K562 (cell line): ENCODE measurements around the gene IFI6. TPM values are rescaled to one million over a fixed set of nuclear protein-coding genes. Genes with fewer than 3 reads are reported as not detected.

Experiments
- ATF3 ChIP-seq, 2 experiments: fragments of 450-650 bp in 1 of 2; sonication (generic) in 1 of 2; formaldehyde crosslinking in 1 of 2; IDR thresholded peaks in 1 of 2; conservative IDR thresholded peaks in 1 of 2; 2 replicates each; pipeline versions ENCODE4 v1.6.1 to v1.8.1; 2016 to 2023; ENCODE audit warnings: mild to moderate bottlenecking in 2 of 2, moderate library complexity in 2 of 2, inconsistent platforms in 1 of 2, missing genetic modification reagents in 1 of 2
- BCOR ChIP-seq: fragments of 450-650 bp; IDR thresholded peaks from 2 replicates; pipeline ENCODE4 v1.6.1; 2016
- CBFA2T2 ChIP-seq: fragments of 450-650 bp; conservative IDR thresholded peaks from 2 replicates; pipeline ENCODE4 v1.6.1; 2017; ENCODE audit warnings: mild to moderate bottlenecking
- CC2D1A ChIP-seq: fragments of 450-650 bp; IDR thresholded peaks from 2 replicates; pipeline ENCODE4 v1.6.1; 2017; ENCODE audit warnings: mild to moderate bottlenecking
- CREB1 ChIP-seq, 2 experiments: sonication (generic) in 1 of 2; formaldehyde crosslinking in 1 of 2; IDR thresholded peaks; 2 replicates each; pipeline versions ENCODE4 v1.6.1 to v1.8.0; 2012 to 2022; ENCODE audit warnings: inconsistent platforms in 1 of 2, mild to moderate bottlenecking in 1 of 2, missing genetic modification reagents in 1 of 2, moderate library complexity in 1 of 2
- DIDO1 ChIP-seq: fragments of 450-650 bp; IDR thresholded peaks from 2 replicates; pipeline ENCODE4 v1.6.1; 2016; ENCODE audit warnings: low read depth, missing biosample characterization, missing genetic modification characterization
- DMBX1 ChIP-seq: fragments of 250-450 bp; sonication (Bioruptor Pico); IDR thresholded peaks from 2 replicates; pipeline ENCODE4 v1.8.0; 2022; ENCODE audit warnings: inconsistent platforms, mild to moderate bottlenecking, moderate library complexity, borderline replicate concordance
- EZH2 ChIP-seq: IDR thresholded peaks from 2 replicates; pipeline ENCODE4 v1.6.1; 2012; ENCODE audit warnings: low read depth, mild to moderate bottlenecking, inconsistent platforms, low read length, borderline replicate concordance
- GATAD2A ChIP-seq: fragments of 450-650 bp; IDR thresholded peaks from 2 replicates; pipeline ENCODE4 v1.6.1; 2017
- HDAC1 ChIP-seq, 2 experiments: fragments of 450-650 bp; IDR thresholded peaks; 2 replicates each; pipeline ENCODE4 v1.6.1; 2016 to 2017; ENCODE audit warnings: inconsistent platforms in 1 of 2, mild to moderate bottlenecking in 1 of 2, moderate library complexity in 1 of 2
- KDM4B ChIP-seq, 2 experiments: fragments of 450-650 bp in 1 of 2; sonication (generic) in 1 of 2; IDR thresholded peaks; 2 replicates each; pipeline ENCODE4 v1.6.1; 2016 to 2017; ENCODE audit warnings: borderline replicate concordance in 2 of 2, antibody characterized with exemption in 1 of 2, low read depth in 1 of 2, mild to moderate bottlenecking in 1 of 2
- MEF2D ChIP-seq: conservative IDR thresholded peaks from 2 replicates; pipeline ENCODE4 v1.6.1; 2016; ENCODE audit warnings: low read depth, missing genetic modification characterization, missing compliant biosample characterization
- NCOA1 ChIP-seq: fragments of 450-650 bp; IDR thresholded peaks from 2 replicates; pipeline ENCODE4 v1.6.1; 2016; ENCODE audit warnings: low read depth
- NFE2L1 ChIP-seq: fragments of 450-650 bp; IDR thresholded peaks from 2 replicates; pipeline ENCODE4 v1.6.1; 2016; ENCODE audit warnings: missing genetic modification characterization, low read depth, mild to moderate bottlenecking, missing compliant biosample characterization, moderate library complexity, borderline replicate concordance
- NONO ChIP-seq, 2 experiments: fragments of 200-400 bp in 1 of 2; fragments of 450-650 bp in 1 of 2; formaldehyde crosslinking in 1 of 2; IDR thresholded peaks; 2 replicates each; pipeline ENCODE4 v1.6.1; 2017; ENCODE audit warnings: low read depth in 2 of 2, mild to moderate bottlenecking in 2 of 2, moderate library complexity in 2 of 2, low read length in 1 of 2
- SMAD2 ChIP-seq: fragments of 150-350 bp; IDR thresholded peaks from 2 replicates; pipeline ENCODE4 v1.6.1; 2014; ENCODE audit warnings: low read depth, mild to moderate bottlenecking, low read length
- SMAD3 ChIP-seq: fragments of 450-650 bp; formaldehyde crosslinking; conservative IDR thresholded peaks from 2 replicates; pipeline ENCODE4 v1.4.0; 2020; ENCODE audit warnings: mild to moderate bottlenecking
- SMARCA4 ChIP-seq: fragments of 450-650 bp; IDR thresholded peaks from 2 replicates; pipeline ENCODE4 v1.6.1; 2016
- SRSF7 ChIP-seq: fragments of 200-400 bp; formaldehyde crosslinking; optimal IDR thresholded peaks from 2 replicates; pipeline ENCODE3; 2017; ENCODE audit warnings: mild to moderate bottlenecking, low read depth, low read length
- TCF15 ChIP-seq: fragments of 250-450 bp; sonication (Bioruptor Pico); IDR thresholded peaks from 2 replicates; pipeline ENCODE4 v1.8.0; 2022; ENCODE audit warnings: moderate library complexity, mild to moderate bottlenecking, inconsistent platforms
- ZNF24 ChIP-seq: fragments of 450-650 bp; IDR thresholded peaks from 2 replicates; pipeline ENCODE4 v1.6.1; 2016
- ZNF384 ChIP-seq: IDR thresholded peaks from 2 replicates; pipeline ENCODE4 v1.6.1; 2012; ENCODE audit warnings: low read depth, low read length, improper control_type of control experiment
- ZNF551 ChIP-seq: fragments of 250-450 bp; sonication (Bioruptor Pico); IDR thresholded peaks from 2 replicates; pipeline ENCODE4 v1.5.0; 2021; ENCODE audit warnings: mild to moderate bottlenecking, moderate library complexity
- ZNF609 ChIP-seq: sonication (generic); formaldehyde crosslinking; IDR thresholded peaks from 2 replicates; pipeline ENCODE4 v1.8.1; 2023; ENCODE audit warnings: missing genetic modification reagents, mild to moderate bottlenecking, borderline replicate concordance
- polyA plus RNA-seq, 8 experiments: library from polyadenylated mRNA; depleted of rRNA in 4 of 8; stranded (reverse) in 5 of 8; unstranded in 3 of 8; fragments of >200 nt; fragmentation: Nextera tagmentation in 2 of 8; fragmentation: Illumina TruSeq in 1 of 8; extraction: Ambion mirVana in 2 of 8; extraction: Trizol in 1 of 8; gene quantifications; 2 replicates each; pipeline versions ENCODE4 v1.2.1 to v1.2.3, GENCODE V29; 2011 to 2014; ENCODE audit warnings: inconsistent platforms in 1 of 8, missing spikeins in 1 of 8
- total RNA-seq, 7 experiments: library from RNA; depleted of rRNA in 6 of 7; stranded (reverse); fragments of >200 nt in 6 of 7; fragmentation: Illumina TruSeq in 2 of 7; extraction: Trizol in 2 of 7; gene quantifications; 2 replicates each; pipeline versions ENCODE4 v1.2.1 to v1.2.3, GENCODE V29; 2011 to 2021; ENCODE audit warnings: low replicate concordance in 1 of 7

IFI6 gene
- total and polyA plus RNA-seq, 9 of the 15 experiments (the other 6 are each of a cell fraction or from before 2014, with no cell fraction given), result 0.17 to 4.5 (median 2.2) TPM

GRCh38 chr1:27666791-27667254, 5.2 kb downstream of the IFI6 start (continued):
- 0 out of 2 replicates have a peak, but pooled peaks have one; percentile 45 for TF ChIP-seq DIDO1 (tag)
- no peak for TF ChIP-seq ZNF24
- TF ChIP-seq KDM4B (IDR thresholded peaks at IDR 0.05; ENCODE audit: borderline replicate concordance in 2 of 2, low read depth in 1 of 2), result no peak
- no peak for TF ChIP-seq ZNF609
- TF ChIP-seq CREB1 (IDR thresholded peaks at IDR 0.05), result no peak
- TF ChIP-seq CREB1 (CRISPR knock-in tag; IDR thresholded peaks at IDR 0.05), result no peak
- TF ChIP-seq DMBX1 (CRISPR knock-in tag), result 0 out of 2 replicates have a peak, but pooled peaks have one; percentile 31
- TF ChIP-seq TCF15 (CRISPR knock-in tag), result no peak
- TF ChIP-seq ZNF551 (CRISPR knock-in tag), result no peak
- TF ChIP-seq MEF2D (tag), result 0 out of 2 replicates have a peak, but pooled peaks have one; percentile 22
- no peak for TF ChIP-seq SMAD2
- TF ChIP-seq BCOR, result 0 out of 2 replicates have a peak, but pooled peaks have one; percentile 7
- peak; percentile 32; the same call in 1 of the 2 replicates for TF ChIP-seq CC2D1A
- TF ChIP-seq GATAD2A, result 0 out of 2 replicates have a peak, but pooled peaks have one; percentile 34
- TF ChIP-seq HDAC1 (IDR thresholded peaks at IDR 0.05), result 0 out of 4 replicates have a peak, but pooled peaks of 1 of the 2 experiments have one; percentile 40
- TF ChIP-seq NCOA1, result no peak
- peak; percentile 76 for TF ChIP-seq ATF3 (IDR thresholded peaks at IDR 0.05)
- no peak for TF ChIP-seq ATF3 (CRISPR knock-in tag; conservative IDR thresholded peaks at IDR 0.05)
- peak; percentile 82 for TF ChIP-seq SMARCA4
- no peak for TF ChIP-seq SRSF7
- TF ChIP-seq SMAD3 (CRISPR knock-in tag), result no peak
- 0 out of 2 replicates have a peak, but pooled peaks have one; percentile 50 for TF ChIP-seq ZNF384
- no peak for TF ChIP-seq NONO (IDR thresholded peaks at IDR 0.05; ENCODE audit: low read depth in 2 of 2, low read length in 1 of 2)
- TF ChIP-seq EZH2, result no peak
- no peak for TF ChIP-seq NFE2L1
- TF ChIP-seq CBFA2T2, result no peak
